ENCODE data around the gene EED.

- TF ChIP-seq POLR2A (IDR thresholded peaks at IDR 0.05; ENCODE audit: low read length) (no peak), GATA1 (IDR thresholded peaks at IDR 0.05; ENCODE audit: low read depth, low read length) (no peak)
These were observed 46.4 kb upstream of the EED start for GRCh38 chr11:86198139-86198538.

All from erythroblast (primary cell).